GM12878 (cell line): ENCODE results near the gene SLC26A11. TPM values are rescaled to one million over a fixed set of nuclear protein-coding genes. Genes with fewer than 3 reads are reported as not detected.

Experiments
- ATAC-seq: fragments of 200-7000 bp; cut with Tn5 transposase; 3 replicates; pipeline ENCODE4 v1.9.1; 2020; ENCODE audit warnings: mild to moderate bottlenecking, moderate library complexity
- BruUV-seq: library from RNA; stranded (reverse); fragments of 400-500 nt; replicated peaks from 2 replicates; lab custom pipeline; 2021; lab: Mats Ljungman, UMichigan
- CTCF ChIA-PET: fragments of 300-600 bp; sonication (Branson Sonifier 250); formaldehyde crosslinking; extraction: SDS; loops from one replicate; lab custom pipeline; 2021; ENCODE audit warnings: inconsistent platforms; lab: Yijun Ruan, JAX
- POLR2A ChIA-PET: fragments of 350-600 bp; formaldehyde crosslinking; extraction: SDS; loops from one replicate; lab custom pipeline; 2021; ENCODE audit warnings: inconsistent platforms; lab: Charles Lee
- RAD21 ChIA-PET: fragments of 300-600 bp; sonication (Branson Sonifier 250); formaldehyde crosslinking; loops from one replicate; lab custom pipeline; 2023; ENCODE audit warnings: antibody characterized with exemption; ENCODE audit not compliant: unreplicated experiment; lab: Charles Lee
- SMC1A ChIA-PET: fragments of 300-600 bp; sonication (Branson Sonifier 250); formaldehyde crosslinking; loops from one replicate; lab custom pipeline; 2023; ENCODE audit not compliant: unreplicated experiment, uncharacterized antibody; lab: Charles Lee
- DNase-seq: peaks from one replicate; pipeline ENCODE4 v3.0.0-alpha.2; 2011; ENCODE audit warnings: low read depth, low spot score
- FAIRE-seq: peaks from 3 replicates; lab custom pipeline; 2011; peaks lifted over from hg19 to GRCh38; lab: Jason Lieb, UNC
- H2AFZ ChIP-seq: 2 replicates; pipeline ENCODE4 v1.6.0; 2011; ENCODE audit warnings: low read depth, low read length, control low read depth; ENCODE audit not compliant: control insufficient read depth
- H3K27ac ChIP-seq: 2 replicates; pipeline ENCODE4 v1.5.1; 2011; ENCODE audit warnings: control low read depth; ENCODE audit not compliant: control insufficient read depth, insufficient read depth
- H3K27me3 ChIP-seq, 2 experiments: replicated peaks in 1 of 2; 2 replicates each; pipeline versions ENCODE4 v1.6.0 to v1.6.1; 2011; ENCODE audit warnings: low read length in 1 of 2; ENCODE audit not compliant: control insufficient read depth in 2 of 2, insufficient read depth in 2 of 2
- H3K36me3 ChIP-seq, 2 experiments: 2 replicates each; pipeline ENCODE4 v1.5.1; 2011; ENCODE audit warnings: low read length in 1 of 2; ENCODE audit not compliant: control insufficient read depth in 2 of 2, insufficient read depth in 2 of 2
- H3K4me1 ChIP-seq: 2 replicates; pipeline ENCODE4 v1.6.1; 2011; ENCODE audit warnings: mild to moderate bottlenecking, low read length, moderate library complexity, mixed read lengths; ENCODE audit not compliant: control insufficient read depth, insufficient read depth
- H3K4me2 ChIP-seq: 2 replicates; pipeline ENCODE4 v1.6.0; 2011; ENCODE audit warnings: control low read depth; ENCODE audit not compliant: control insufficient read depth, insufficient read depth
- H3K4me3 ChIP-seq: fragments of 200-600 bp; sonication (generic); 2 replicates; pipeline ENCODE4 v1.5.1; 2016
- H3K79me2 ChIP-seq: 2 replicates; pipeline ENCODE4 v1.6.0; 2011; ENCODE audit warnings: low read length; ENCODE audit not compliant: control insufficient read depth, insufficient read depth
- H3K9ac ChIP-seq: 2 replicates; pipeline ENCODE4 v1.8.0; 2011; ENCODE audit warnings: low read length, control low read depth, mixed read lengths; ENCODE audit not compliant: control insufficient read depth, insufficient read depth
- H3K9me3 ChIP-seq: replicated peaks from 3 replicates; pipeline ENCODE4 v1.5.1; 2011; ENCODE audit warnings: mild to moderate bottlenecking, low read length; ENCODE audit not compliant: control insufficient read depth, insufficient read depth
- H4K20me1 ChIP-seq: 2 replicates; pipeline ENCODE4 v1.6.0; 2011; ENCODE audit not compliant: control insufficient read depth, insufficient read depth
- EP300 ChIP-seq, 2 experiments: fragments of 150-350 bp in 1 of 2; IDR thresholded peaks; 2 replicates each; pipeline ENCODE4 v1.6.1; 2011 to 2012; ENCODE audit warnings: low read depth in 2 of 2, low read length in 2 of 2, borderline replicate concordance in 1 of 2, improper control_type of control experiment in 1 of 2, inconsistent platforms in 1 of 2; ENCODE audit not compliant: control insufficient read depth in 1 of 2
- HDAC6 ChIP-seq: fragments of 200-600 bp; sonication (generic); IDR thresholded peaks from one replicate; pipeline ENCODE4 v1.8.0; 2017; ENCODE audit warnings: antibody characterized with exemption; ENCODE audit not compliant: unreplicated experiment
- POLR2A ChIP-seq: IDR thresholded peaks from 2 replicates; pipeline ENCODE4 v1.6.1; 2011; ENCODE audit warnings: low read depth, mild to moderate bottlenecking, low read length
- WGBS: methylation state at CpG from one replicate; pipeline ENCODE4 v1.1.6; 2016; ENCODE audit warnings: low lambda C conversion rate; ENCODE audit not compliant: insufficient replicate concordance, insufficient coverage; ENCODE audit errors: missing lambda C conversion rate; 5-methylcytosine and 5-hydroxymethylcytosine counted together
- in situ Hi-C: fragments of 300-500 bp; cut with MboI; formaldehyde crosslinking; loops from 9 replicates; pipeline ENCODE4 v1.14.3; 2018; ENCODE audit warnings: mixed read lengths
- intact Hi-C: fragments of 100-400 bp; cut with micrococcal nuclease; formaldehyde crosslinking; loops from one replicate; pipeline ENCODE4 v1.14.2; 2022; ENCODE audit not compliant: unreplicated experiment
- polyA plus RNA-seq, 11 experiments: library from polyadenylated mRNA; depleted of rRNA in 4 of 11; unstranded in 6 of 11; stranded (reverse) in 5 of 11; fragments of >200 nt; fragmentation: Nextera tagmentation in 4 of 11; fragmentation: Illumina TruSeq in 1 of 11; extraction: Ambion mirVana in 4 of 11; extraction: Trizol in 1 of 11; gene quantifications; 1 replicate in 1 of 11; 2 replicates in 10 of 11; pipeline versions ENCODE4 v1.2.1 to v1.2.3, GENCODE V29; 2011 to 2016; ENCODE audit warnings: inconsistent platforms in 2 of 11, missing spikeins in 2 of 11, low read depth in 1 of 11
- total RNA-seq, 4 experiments: library from RNA; depleted of rRNA in 3 of 4; stranded (reverse); fragments of >200 nt in 3 of 4; fragmentation: Illumina TruSeq in 1 of 4; extraction: Trizol in 1 of 4; gene quantifications; 2 replicates each; pipeline versions ENCODE4 v1.2.1 to v1.2.3, GENCODE V29; 2013 to 2021
- TF ChIP-seq, protein P1 (sequence below): fragments of 450-650 bp; formaldehyde crosslinking; IDR thresholded peaks from 2 replicates; pipeline ENCODE4 v1.4.0; 2022; ENCODE audit warnings: mild to moderate bottlenecking, moderate library complexity

The SLC26A11 gene
- total and polyA plus RNA-seq, 10 of the 15 experiments (the other 5 are each of a cell fraction or from before 2014, with no cell fraction given) = 0.05 to 4.1 (median 1.2) TPM; not detected in 1

GRCh38 chr17:80270836-80271235, 50.6 kb downstream of the SLC26A11 start (continued):
- TF ChIP-seq, protein P1, sequence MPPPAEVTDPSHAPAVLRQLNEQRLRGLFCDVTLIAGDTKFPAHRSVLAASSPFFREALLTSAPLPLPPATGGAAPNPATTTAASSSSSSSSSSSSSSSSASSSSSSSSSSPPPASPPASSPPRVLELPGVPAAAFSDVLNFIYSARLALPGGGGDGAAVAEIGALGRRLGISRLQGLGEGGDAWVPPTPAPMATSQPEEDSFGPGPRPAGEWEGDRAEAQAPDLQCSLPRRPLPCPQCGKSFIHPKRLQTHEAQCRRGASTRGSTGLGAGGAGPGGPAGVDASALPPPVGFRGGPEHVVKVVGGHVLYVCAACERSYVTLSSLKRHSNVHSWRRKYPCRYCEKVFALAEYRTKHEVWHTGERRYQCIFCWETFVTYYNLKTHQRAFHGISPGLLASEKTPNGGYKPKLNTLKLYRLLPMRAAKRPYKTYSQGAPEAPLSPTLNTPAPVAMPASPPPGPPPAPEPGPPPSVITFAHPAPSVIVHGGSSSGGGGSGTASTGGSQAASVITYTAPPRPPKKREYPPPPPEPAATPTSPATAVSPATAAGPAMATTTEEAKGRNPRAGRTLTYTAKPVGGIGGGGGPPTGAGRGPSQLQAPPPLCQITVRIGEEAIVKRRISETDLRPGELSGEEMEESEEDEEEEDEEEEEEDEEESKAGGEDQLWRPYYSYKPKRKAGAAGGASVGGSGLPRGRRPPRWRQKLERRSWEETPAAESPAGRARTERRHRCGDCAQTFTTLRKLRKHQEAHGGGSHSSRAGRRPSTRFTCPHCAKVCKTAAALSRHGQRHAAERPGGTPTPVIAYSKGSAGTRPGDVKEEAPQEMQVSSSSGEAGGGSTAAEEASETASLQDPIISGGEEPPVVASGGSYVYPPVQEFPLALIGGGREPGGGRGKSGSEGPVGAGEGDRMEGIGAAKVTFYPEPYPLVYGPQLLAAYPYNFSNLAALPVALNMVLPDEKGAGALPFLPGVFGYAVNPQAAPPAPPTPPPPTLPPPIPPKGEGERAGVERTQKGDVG (CRISPR knock-in tag) = no peak
- no peak for TF ChIP-seq EP300 (IDR thresholded peaks at IDR 0.05; ENCODE audit: borderline replicate concordance in 1 of 2, control insufficient read depth in 1 of 2, low read depth in 2 of 2, low read length in 2 of 2)

DNA sequence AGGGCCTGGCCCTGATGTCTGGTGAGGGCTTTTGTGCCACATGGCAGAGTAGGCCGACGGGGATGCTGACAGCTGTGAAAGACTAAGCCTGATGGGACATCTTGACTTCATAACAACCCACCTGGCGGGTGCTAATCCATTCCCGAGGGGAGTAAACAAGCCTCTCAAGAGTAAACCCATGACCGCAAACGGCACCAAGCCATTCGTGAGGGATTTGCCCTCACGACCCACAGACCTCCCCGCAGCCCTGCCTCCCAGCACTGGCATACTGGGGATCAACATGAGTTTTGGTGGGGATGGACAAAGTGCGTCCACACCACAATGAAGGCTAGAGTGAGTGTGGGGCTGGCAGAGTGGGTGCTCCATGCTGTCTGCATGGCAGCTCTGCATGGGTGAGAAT, 52.1 kb downstream of the SLC26A11 start:
- peaks cover 16 to 29% of the 10 kb centered on the region in 2 experiments; a peak in 3 of 4 replicates for H3K36me3 ChIP-seq
- no peaks in the 10 kb centered on the region; the same call in 2 of the 3 replicates for H3K9me3 ChIP-seq
- H3K27ac ChIP-seq = no peak overlapping the region
- DNase-seq (no peak), FAIRE-seq (no peak), ATAC-seq (no peak)
- H3K79me2 ChIP-seq = peaks cover 27% of the 10 kb centered on the region
- in situ Hi-C loops = no loop called here
- H4K20me1 ChIP-seq = no peaks in the 10 kb centered on the region; the same call in none of the 2 replicates
- H3K27me3 ChIP-seq = no peaks in the 10 kb centered on the region
- no TSS peak for BruUV-seq
- no peak overlapping the region for H2AFZ ChIP-seq
- ChIA-PET SMC1A (no interaction called here), POLR2A (no interaction called here), CTCF (no interaction called here), RAD21 (no interaction called here)
- no peak for TF ChIP-seq HDAC6
- TF ChIP-seq POLR2A = 0 out of 2 replicates have a peak, but pooled peaks have one; percentile 32
- no peak overlapping the region for H3K4me2 ChIP-seq
- intact Hi-C loops = no loop called here
- H3K4me1 ChIP-seq = no peaks in the 10 kb centered on the region
- H3K4me3 ChIP-seq = no peak overlapping the region
- no peak overlapping the region for H3K9ac ChIP-seq
- WGBS = 95% methylated on average over 10 of the region's 10 CpGs
